ENCODE results near the gene AJAP1. TPM values are rescaled to one million over a fixed set of nuclear protein-coding genes. Genes with fewer than 3 reads are reported as not detected.

The AJAP1 gene
- total and polyA plus RNA-seq, 2 of the 8 experiments (the other 6 are each of a cell fraction or from before 2014, with no cell fraction given), result 1.9 to 6.2 TPM

- no peak for TF ChIP-seq TEAD4 (IDR thresholded peaks at IDR 0.05; ENCODE audit: low read depth, low read length)
- TF ChIP-seq SRF (IDR thresholded peaks at IDR 0.05; ENCODE audit: low read depth, low read length), result no peak
- no peak for TF ChIP-seq CBX5 (IDR thresholded peaks at IDR 0.05; ENCODE audit: low read depth, low read length)
- no peak for TF ChIP-seq KDM4A (IDR thresholded peaks at IDR 0.05; ENCODE audit: low read depth, low read length, severe bottlenecking)
- TF ChIP-seq CBX8 (IDR thresholded peaks at IDR 0.05; ENCODE audit: borderline replicate concordance, low read depth, low read length), result no peak
Measured at GRCh38 chr1:4615501-4615900, 38.9 kb upstream of the AJAP1 start (continued).

All from H1 (cell line).